B cell (primary cell): Measurements from ENCODE around the gene FARP1. TPM values are rescaled to one million over a fixed set of nuclear protein-coding genes. Genes with fewer than 3 reads are reported as not detected.

Experiments
- ATAC-seq: fragments of 200-7000 bp; cut with Tn5 transposase; one replicate; pipeline ENCODE4 v1.10.0; 2021; ENCODE audit warnings: low read depth, mild to moderate bottlenecking, moderate number of reproducible peaks, moderate library complexity
- CTCF ChIA-PET: fragments of 350-600 bp; sonication (Branson Sonifier 250); formaldehyde crosslinking; loops from one replicate; lab custom pipeline; 2021; ENCODE audit warnings: antibody characterized with exemption, inconsistent platforms; lab: Charles Lee
- POLR2A ChIA-PET: fragments of 350-600 bp; sonication (Branson Sonifier 250); formaldehyde crosslinking; loops from one replicate; lab custom pipeline; 2021; ENCODE audit warnings: antibody characterized with exemption; lab: Charles Lee
- DNase-seq: peaks from one replicate; pipeline ENCODE4 v3.0.0; 2013
- H2AFZ ChIP-seq: 2 replicates; pipeline ENCODE4 v1.6.1; 2012; ENCODE audit warnings: mild to moderate bottlenecking, low read depth, low read length; ENCODE audit not compliant: insufficient read depth, poor library complexity, severe bottlenecking
- H3K27ac ChIP-seq, 2 donors: 1 replicate in 1 of 2; 2 replicates in 1 of 2; pipeline ENCODE4 v1.5.1; 2012 to 2013; ENCODE audit warnings: low read length in 2 of 2, mild to moderate bottlenecking in 2 of 2, moderate library complexity in 1 of 2
- H3K27me3 ChIP-seq, 4 experiments: fragments of 200-600 bp in 1 of 4; sonication (generic) in 1 of 4; replicated peaks in 1 of 4; 1 replicate in 2 of 4; 2 replicates in 2 of 4; pipeline versions ENCODE4 v1.6.1 to v1.7.0; 2013 to 2016; ENCODE audit warnings: low read length in 3 of 4, mild to moderate bottlenecking in 2 of 4, mixed read lengths in 1 of 4, moderate library complexity in 1 of 4; ENCODE audit not compliant: insufficient read depth in 4 of 4, control insufficient read depth in 3 of 4; ENCODE audit errors: control extremely low read depth in 1 of 4
- H3K36me3 ChIP-seq, 2 experiments: replicated peaks in 1 of 2; 1 replicate in 1 of 2; 2 replicates in 1 of 2; pipeline versions ENCODE4 v1.6.1 to v1.7.1; 2013; ENCODE audit warnings: low read length in 1 of 2; ENCODE audit not compliant: insufficient read depth in 2 of 2, control insufficient read depth in 1 of 2; ENCODE audit errors: control extremely low read depth in 1 of 2, extremely low read depth in 1 of 2
- H3K4me1 ChIP-seq, 2 donors: fragments of 200-600 bp in 1 of 2; sonication (generic) in 1 of 2; 1 replicate in 1 of 2; 2 replicates in 1 of 2; pipeline versions ENCODE4 v1.5.1 to v1.6.1; 2013 to 2017; ENCODE audit warnings: low read length in 2 of 2; ENCODE audit not compliant: control insufficient read depth in 2 of 2, insufficient read depth in 2 of 2
- H3K4me2 ChIP-seq: replicated peaks from 2 replicates; pipeline ENCODE3; 2012; ENCODE audit warnings: mild to moderate bottlenecking, low read depth, low read length; ENCODE audit not compliant: poor library complexity, severe bottlenecking
- H3K4me3 ChIP-seq, 5 experiments: fragments of 200-600 bp in 1 of 5; sonication (generic) in 1 of 5; 1 replicate in 3 of 5; 2 replicates in 2 of 5; pipeline versions ENCODE4 v1.5.1 to v1.7.0; 2011 to 2016; ENCODE audit warnings: low read length in 4 of 5, mild to moderate bottlenecking in 4 of 5, low read depth in 2 of 5, control low read depth in 1 of 5, moderate library complexity in 1 of 5; ENCODE audit not compliant: insufficient read depth in 1 of 5; ENCODE audit errors: control extremely low read depth in 1 of 5, extremely low read depth in 1 of 5
- H3K79me2 ChIP-seq: fragments of 200-600 bp; sonication (generic); one replicate; pipeline ENCODE4 v1.6.0; 2016; ENCODE audit warnings: low read length; ENCODE audit not compliant: control insufficient read depth, insufficient read depth
- H3K9ac ChIP-seq: fragments of 200-600 bp; sonication (generic); 2 replicates; pipeline ENCODE4 v1.6.1; 2017; ENCODE audit warnings: mild to moderate bottlenecking, low read length, moderate library complexity
- H3K9me3 ChIP-seq, 3 donors: one replicate each; pipeline versions ENCODE4 v1.6.1 to v1.7.1; 2013; ENCODE audit warnings: low read length in 2 of 3; ENCODE audit not compliant: control insufficient read depth in 2 of 3, insufficient read depth in 1 of 3; ENCODE audit errors: control extremely low read depth in 1 of 3
- H4K20me1 ChIP-seq: 2 replicates; pipeline ENCODE4 v1.6.0; 2012; ENCODE audit warnings: mild to moderate bottlenecking, low read length; ENCODE audit not compliant: insufficient read depth, control insufficient read depth, poor library complexity, severe bottlenecking
- H3K27ac Mint-ChIP-seq: one replicate; pipeline ENCODE4 v1.8.0; 2021; ENCODE audit warnings: mixed read lengths
- H3K27me3 Mint-ChIP-seq: one replicate; pipeline ENCODE4 v1.8.0; 2021; ENCODE audit warnings: mixed read lengths
- H3K4me1 Mint-ChIP-seq: one replicate; pipeline ENCODE4 v1.8.0; 2021; ENCODE audit warnings: mixed read lengths
- H3K4me3 Mint-ChIP-seq: one replicate; pipeline ENCODE4 v1.8.0; 2021; ENCODE audit warnings: mixed read lengths
- H3K9me3 Mint-ChIP-seq: one replicate; pipeline ENCODE4 v1.8.0; 2022; ENCODE audit warnings: mixed read lengths; ENCODE audit not compliant: insufficient read depth
- EZH2 ChIP-seq: IDR thresholded peaks from 2 replicates; pipeline ENCODE4 v1.6.1; 2012; ENCODE audit warnings: borderline replicate concordance, low read depth, mild to moderate bottlenecking, moderate library complexity, low read length; ENCODE audit not compliant: insufficient read depth, poor library complexity, severe bottlenecking
- WGBS: methylation state at CpG from one replicate; pipeline ENCODE4 v1.1.5; 2013; ENCODE audit warnings: missing lambda C conversion rate; ENCODE audit not compliant: insufficient coverage; 5-methylcytosine and 5-hydroxymethylcytosine counted together
- intact Hi-C: fragments of 100-400 bp; cut with micrococcal nuclease; formaldehyde crosslinking; loops from one replicate; pipeline ENCODE4 v1.10.0; 2022
- polyA plus RNA-seq: library from polyadenylated mRNA; depleted of rRNA; stranded (reverse); fragments of >200 nt; gene quantifications from 2 replicates; pipeline ENCODE4 v1.2.3, GENCODE V29; 2012
- total RNA-seq, 2 donors: library from RNA; stranded (reverse); fragments of 120-200 nt in 1 of 2; gene quantifications; 1 replicate in 1 of 2; 2 replicates in 1 of 2; pipeline versions ENCODE4 v1.2.3 to v1.2.4, GENCODE V29; 2013 to 2022
- TF ChIP-seq, protein P1 (sequence below): fragments of 200-600 bp; IDR thresholded peaks from one replicate; pipeline ENCODE4 v1.8.0; 2022; ENCODE audit warnings: antibody characterized with exemption, mild to moderate bottlenecking

Gene FARP1
- total and polyA plus RNA-seq, 2 donors (not counting 1 experiment from before 2014, with no cell fraction given) = 0.15 to 1.5 TPM

DNA sequence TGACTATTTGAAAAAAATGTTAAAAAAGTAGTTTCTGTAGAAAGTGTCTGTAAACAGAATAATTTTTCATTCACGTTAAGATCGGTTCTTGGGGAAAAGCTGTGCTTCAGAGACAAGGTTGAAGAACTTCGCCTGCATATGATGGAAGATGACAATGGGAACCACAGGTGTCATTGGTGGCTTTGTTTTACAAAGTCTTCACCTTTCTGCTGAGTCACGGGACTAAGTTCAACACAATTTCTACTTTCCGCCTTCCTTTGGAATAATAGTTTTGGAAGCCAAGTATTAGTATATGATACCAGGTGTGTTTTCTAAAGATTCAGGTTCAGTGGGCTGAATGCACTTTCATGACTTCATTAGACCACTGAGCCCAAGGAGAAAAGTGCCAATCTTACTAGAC, 189.8 kb downstream of the FARP1 start:
- H3K9ac ChIP-seq = no peak overlapping the region
- TF ChIP-seq, protein P1, sequence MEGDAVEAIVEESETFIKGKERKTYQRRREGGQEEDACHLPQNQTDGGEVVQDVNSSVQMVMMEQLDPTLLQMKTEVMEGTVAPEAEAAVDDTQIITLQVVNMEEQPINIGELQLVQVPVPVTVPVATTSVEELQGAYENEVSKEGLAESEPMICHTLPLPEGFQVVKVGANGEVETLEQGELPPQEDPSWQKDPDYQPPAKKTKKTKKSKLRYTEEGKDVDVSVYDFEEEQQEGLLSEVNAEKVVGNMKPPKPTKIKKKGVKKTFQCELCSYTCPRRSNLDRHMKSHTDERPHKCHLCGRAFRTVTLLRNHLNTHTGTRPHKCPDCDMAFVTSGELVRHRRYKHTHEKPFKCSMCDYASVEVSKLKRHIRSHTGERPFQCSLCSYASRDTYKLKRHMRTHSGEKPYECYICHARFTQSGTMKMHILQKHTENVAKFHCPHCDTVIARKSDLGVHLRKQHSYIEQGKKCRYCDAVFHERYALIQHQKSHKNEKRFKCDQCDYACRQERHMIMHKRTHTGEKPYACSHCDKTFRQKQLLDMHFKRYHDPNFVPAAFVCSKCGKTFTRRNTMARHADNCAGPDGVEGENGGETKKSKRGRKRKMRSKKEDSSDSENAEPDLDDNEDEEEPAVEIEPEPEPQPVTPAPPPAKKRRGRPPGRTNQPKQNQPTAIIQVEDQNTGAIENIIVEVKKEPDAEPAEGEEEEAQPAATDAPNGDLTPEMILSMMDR = no peak
- TF ChIP-seq EZH2 = no peak
- no peak overlapping the region for H3K27ac ChIP-seq
- no peaks in the 10 kb centered on the region for H3K36me3 ChIP-seq
- H3K27me3 ChIP-seq = peaks cover 0 to 3% (median 0%) of the 10 kb centered on the region in 4 experiments
- H3K4me1 ChIP-seq = no peaks in the 10 kb centered on the region
- H2AFZ ChIP-seq = no peak overlapping the region
- DNase-seq (no peak), ATAC-seq (no peak)
- no peaks in the 10 kb centered on the region for H3K9me3 ChIP-seq
- Mint-ChIP-seq H3K27ac (no peak overlapping the region), H3K4me3 (no peak overlapping the region), H3K4me1 (no peaks in the 10 kb centered on the region), H3K27me3 (peaks cover 15% of the 10 kb centered on the region), H3K9me3 (peaks cover 5% of the 10 kb centered on the region)
- no peak overlapping the region for H3K4me2 ChIP-seq
- intact Hi-C loops = no loop called here
- H3K4me3 ChIP-seq = no peak overlapping the region
- POLR2A ChIA-PET = no interaction called here
- no peaks in the 10 kb centered on the region for H3K79me2 ChIP-seq
- WGBS = 91% methylated on average over 3 of the region's 5 CpGs
- CTCF ChIA-PET = no interaction called here
- no peaks in the 10 kb centered on the region for H4K20me1 ChIP-seq

DNA sequence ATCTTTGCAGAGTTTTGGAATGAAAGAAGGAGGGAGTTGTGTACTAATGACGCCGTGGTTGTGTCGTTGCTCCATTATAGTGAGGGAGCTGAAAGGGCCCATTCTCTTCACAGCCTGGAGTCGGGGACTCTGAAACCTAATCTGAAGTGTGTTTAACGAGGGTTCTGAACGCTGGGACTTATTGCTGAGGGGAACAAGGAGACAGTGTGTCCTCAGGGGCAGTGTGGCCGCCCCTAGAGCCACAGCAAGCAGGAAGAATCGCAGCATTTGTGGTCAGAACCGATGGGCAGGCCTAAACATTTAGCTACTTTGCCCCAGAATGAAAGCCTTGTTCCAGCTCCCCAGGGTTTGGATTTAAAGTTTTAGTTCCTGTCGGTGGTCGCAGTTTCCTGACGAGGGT, 190.6 kb downstream of the FARP1 start:
- Histone ChIP-seq H3K4me1 (no peaks in the 10 kb centered on the region), H2AFZ (no peak overlapping the region), H3K9me3 (no peaks in the 10 kb centered on the region), H3K27me3 (peaks cover 0 to 3% (median 0%) of the 10 kb centered on the region in 4 experiments), H4K20me1 (no peaks in the 10 kb centered on the region), H3K79me2 (no peaks in the 10 kb centered on the region), H3K4me2 (no peak overlapping the region), H3K36me3 (no peaks in the 10 kb centered on the region), H3K4me3 (no peak overlapping the region), H3K27ac (no peak overlapping the region), H3K9ac (no peak overlapping the region)
- intact Hi-C loops = no loop called here
- no peaks in the 10 kb centered on the region for H3K4me1 Mint-ChIP-seq
- ChIA-PET CTCF (no interaction called here), POLR2A (no interaction called here)
- 68% methylated on average over 11 of the region's 12 CpGs for WGBS
- peaks cover 22% of the 10 kb centered on the region for H3K27me3 Mint-ChIP-seq
- H3K4me3 Mint-ChIP-seq = no peak overlapping the region
- TF ChIP-seq, protein P1 = no peak
- no peak for TF ChIP-seq EZH2
- DNase-seq = no peak
- H3K27ac Mint-ChIP-seq = no peak overlapping the region
- ATAC-seq = no peak
- peaks cover 5% of the 10 kb centered on the region for H3K9me3 Mint-ChIP-seq
